Keratinocyte (primary cell): ENCODE data around the gene TCTN1. TPM values are rescaled to one million over a fixed set of nuclear protein-coding genes. Genes with fewer than 3 reads are reported as not detected.
"Not testable (repeated sequence)": the region's sequence is repeated elsewhere in the genome, so short reads cannot be mapped to it uniquely, and the experiment has no call there.

Experiments
- DNase-seq: peaks from one replicate; pipeline ENCODE4 v3.0.0-alpha.2; 2011; ENCODE audit warnings: low read depth, missing footprints, low spot score
- FAIRE-seq: peaks from 2 replicates; lab custom pipeline; 2011; peaks lifted over from hg19 to GRCh38; lab: Jason Lieb, UNC
- H2AFZ ChIP-seq: 2 replicates; pipeline ENCODE4 v1.6.0; 2012; ENCODE audit warnings: low read length, control low read depth, inconsistent platforms; ENCODE audit not compliant: control insufficient read depth
- H3K27ac ChIP-seq: 2 replicates; pipeline ENCODE4 v1.5.1; 2011; ENCODE audit warnings: low read length; ENCODE audit not compliant: control insufficient read depth, insufficient read depth
- H3K27me3 ChIP-seq: 3 replicates; pipeline ENCODE4 v1.6.0; 2011; ENCODE audit warnings: low read length; ENCODE audit not compliant: control insufficient read depth, insufficient read depth; ENCODE audit errors: extremely low read depth
- H3K36me3 ChIP-seq, 2 experiments: 2 replicates in 1 of 2; 3 replicates in 1 of 2; pipeline ENCODE4 v1.5.1; 2011; ENCODE audit warnings: low read length in 2 of 2, mild to moderate bottlenecking in 1 of 2; ENCODE audit not compliant: control insufficient read depth in 2 of 2, insufficient read depth in 2 of 2; ENCODE audit errors: extremely low read depth in 1 of 2
- H3K4me1 ChIP-seq: 3 replicates; pipeline ENCODE4 v1.5.1; 2011; ENCODE audit warnings: low read length; ENCODE audit not compliant: control insufficient read depth, insufficient read depth; ENCODE audit errors: extremely low read depth
- H3K4me2 ChIP-seq: 3 replicates; pipeline ENCODE4 v1.6.0; 2011; ENCODE audit warnings: low read depth, low read length; ENCODE audit not compliant: control insufficient read depth, insufficient read depth; ENCODE audit errors: extremely low read depth
- H3K4me3 ChIP-seq, 3 experiments: fragments of 200-600 bp in 1 of 3; sonication (generic) in 1 of 3; 2 replicates in 2 of 3; 3 replicates in 1 of 3; pipeline ENCODE4 v1.5.1; 2011 to 2016; ENCODE audit warnings: low read length in 3 of 3, mild to moderate bottlenecking in 3 of 3, control low read depth in 2 of 3, inconsistent platforms in 1 of 3, low read depth in 1 of 3, mixed read lengths in 1 of 3, mixed run types in 1 of 3, moderate library complexity in 1 of 3; ENCODE audit not compliant: control insufficient read depth in 2 of 3, insufficient read depth in 2 of 3; ENCODE audit errors: extremely low read depth in 1 of 3
- H3K79me2 ChIP-seq: 2 replicates; pipeline ENCODE4 v1.6.0; 2012; ENCODE audit warnings: low read length; ENCODE audit not compliant: control insufficient read depth, insufficient read depth
- H3K9ac ChIP-seq: 3 replicates; pipeline ENCODE4 v1.6.0; 2011; ENCODE audit warnings: low read length; ENCODE audit not compliant: control insufficient read depth, insufficient read depth; ENCODE audit errors: extremely low read depth
- H3K9me1 ChIP-seq: 3 replicates; pipeline ENCODE4 v1.6.0; 2011; ENCODE audit warnings: low read length; ENCODE audit not compliant: control insufficient read depth, insufficient read depth; ENCODE audit errors: extremely low read depth
- H3K9me3 ChIP-seq: 2 replicates; pipeline ENCODE4 v1.5.1; 2012; ENCODE audit warnings: low read depth, low read length; ENCODE audit not compliant: control insufficient read depth
- H4K20me1 ChIP-seq: 3 replicates; pipeline ENCODE4 v1.6.0; 2011; ENCODE audit warnings: low read length; ENCODE audit not compliant: control insufficient read depth, insufficient read depth; ENCODE audit errors: extremely low read depth
- CTCF ChIP-seq, 3 experiments: IDR thresholded peaks in 1 of 3; conservative IDR thresholded peaks in 1 of 3; optimal IDR thresholded peaks in 1 of 3; 2 replicates in 2 of 3; 3 replicates in 1 of 3; pipeline versions ENCODE3 to v1.5.1; 2011; ENCODE audit warnings: low read length in 3 of 3, mild to moderate bottlenecking in 3 of 3, moderate library complexity in 2 of 3, control low read depth in 1 of 3, inconsistent platforms in 1 of 3; ENCODE audit not compliant: insufficient read depth in 2 of 3; ENCODE audit errors: extremely low read depth in 1 of 3
- EZH2 ChIP-seq: IDR thresholded peaks from one replicate; pipeline ENCODE4 v1.6.1; 2012; ENCODE audit warnings: inconsistent platforms, mild to moderate bottlenecking, low read length, moderate library complexity
- dilution Hi-C: fragments of 300-500 bp; cut with MboI; formaldehyde crosslinking; loops from one replicate; pipeline ENCODE4 v1.7.0; 2020; ENCODE audit warnings: low sequenced_read_pairs; ENCODE audit not compliant: extremely low pct_ligation_motif_present
- polyA plus RNA-seq, 5 experiments: library from polyadenylated mRNA; depleted of rRNA in 3 of 5; stranded (reverse) in 3 of 5; stranded (forward) in 1 of 5; unstranded in 1 of 5; fragments of >200 nt; gene quantifications; 1 replicate in 1 of 5; 2 replicates in 3 of 5; 3 replicates in 1 of 5; pipeline versions ENCODE4 v1.2.1 to v1.2.3, GENCODE V29; 2011 to 2012; ENCODE audit warnings: missing spikeins in 2 of 5, low read depth in 1 of 5, low replicate concordance in 1 of 5

TCTN1 gene
- polyA plus RNA-seq, 1 donor (not counting 4 experiments of a cell fraction or from before 2014, with no cell fraction given) = 30.6 TPM

DNA sequence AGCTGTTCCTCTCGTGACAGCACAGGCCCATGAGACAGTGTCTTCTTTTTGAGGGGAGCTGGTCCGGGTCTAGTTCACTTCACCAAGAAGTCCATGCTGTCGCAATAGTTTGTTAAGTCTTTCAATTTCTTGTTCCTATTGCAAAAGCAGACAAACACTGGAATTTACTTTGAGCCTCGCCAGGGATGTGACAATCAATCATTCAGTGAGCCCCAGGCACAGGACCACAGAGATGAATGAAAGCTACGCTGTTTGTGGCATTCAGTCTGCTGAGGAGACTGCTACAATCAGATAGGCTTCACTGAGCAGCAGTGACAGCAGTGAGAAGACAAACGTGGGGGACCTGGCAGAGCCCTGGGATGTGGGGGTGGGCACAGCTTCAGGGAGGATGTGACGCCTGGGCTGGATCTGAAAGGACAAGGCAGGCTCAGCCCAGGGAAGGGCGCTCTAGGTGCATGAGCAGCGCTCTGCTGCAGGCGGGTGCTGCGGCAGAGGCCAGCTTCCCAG is 35.5 kb downstream of the TCTN1 start:
- H3K79me2 ChIP-seq = no peaks in the 10 kb centered on the region
- peaks cover 4 to 6% of the 10 kb centered on the region in 2 experiments for H3K36me3 ChIP-seq
- FAIRE-seq = no peak
- H3K9me1 ChIP-seq = no peaks in the 10 kb centered on the region
- TF ChIP-seq CTCF (optimal IDR thresholded peaks at IDR 0.05 in 1 of 3, IDR thresholded peaks at IDR 0.05 in 1 of 3, conservative IDR thresholded peaks at IDR 0.05 in 1 of 3; ENCODE audit: extremely low read depth in 1 of 3, insufficient read depth in 2 of 3, low read length in 3 of 3) (no peak), EZH2 (no peak)
- H3K27me3 ChIP-seq = no peaks in the 10 kb centered on the region
- H4K20me1 ChIP-seq = no peaks in the 10 kb centered on the region
- H3K4me3 ChIP-seq = no peak overlapping the region
- no peaks in the 10 kb centered on the region for H3K4me1 ChIP-seq
- no peak overlapping the region for H3K4me2 ChIP-seq
- H3K9ac ChIP-seq = no peak overlapping the region
- no peak overlapping the region for H2AFZ ChIP-seq
- H3K9me3 ChIP-seq = no peaks in the 10 kb centered on the region
- no peak for DNase-seq
- dilution Hi-C loops = no loop called here
- H3K27ac ChIP-seq = no peak overlapping the region

DNA sequence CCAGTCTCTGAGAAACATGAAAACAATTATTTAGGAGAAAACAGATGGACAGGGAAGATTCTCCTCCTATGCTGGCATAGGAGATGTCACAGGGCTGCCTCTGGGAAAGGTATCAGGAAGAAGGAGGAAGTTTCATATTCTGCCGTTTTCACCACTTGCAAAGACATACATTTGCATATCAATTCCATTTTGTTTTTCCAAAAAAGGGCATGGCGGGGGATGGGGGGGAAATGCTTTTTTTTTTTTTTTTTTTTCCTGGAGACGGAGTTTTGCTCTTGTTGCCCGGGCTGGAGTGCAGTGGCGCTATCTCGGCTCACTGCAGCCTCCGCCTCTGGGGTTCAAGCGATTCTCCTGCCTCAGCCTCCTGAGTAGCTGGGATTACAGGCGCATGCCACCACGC is 40.3 kb downstream of the TCTN1 start:
- H3K27ac ChIP-seq, dilution Hi-C loops, H3K4me2 ChIP-seq, FAIRE-seq, H3K36me3 ChIP-seq, H3K27me3 ChIP-seq, H3K9ac ChIP-seq, H3K9me1 ChIP-seq, H2AFZ ChIP-seq, H3K4me3 ChIP-seq, H3K4me1 ChIP-seq, H4K20me1 ChIP-seq, DNase-seq, H3K79me2 ChIP-seq, H3K9me3 ChIP-seq: not testable (repeated sequence)

DNA sequence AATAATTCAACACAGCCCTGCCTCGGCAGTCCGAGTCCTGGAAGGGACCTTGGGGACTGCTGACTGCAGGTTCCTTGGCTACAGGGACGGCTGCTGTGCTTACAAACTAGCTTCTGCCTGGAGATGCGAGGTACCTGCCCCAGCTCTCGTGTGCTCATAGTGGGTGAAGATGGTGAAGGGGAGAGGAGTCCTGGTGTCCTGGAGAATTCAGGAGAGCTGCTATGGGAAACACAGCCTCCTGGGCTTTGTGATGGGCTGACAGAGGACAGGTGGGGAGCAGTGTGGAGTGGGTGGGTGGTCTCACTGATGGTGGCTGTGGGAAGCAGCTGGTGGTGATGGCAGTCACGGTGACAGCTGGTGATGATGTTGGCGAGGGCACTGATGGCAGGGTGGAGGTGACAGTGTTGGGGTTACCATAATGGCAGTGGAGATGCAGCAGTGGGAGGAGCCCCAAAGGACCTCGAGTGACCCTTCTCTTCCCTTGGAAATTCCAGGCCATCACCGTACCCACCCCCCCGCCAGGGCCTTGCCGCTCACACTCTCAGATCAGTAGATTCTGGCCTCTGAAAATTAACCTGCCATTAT is 42.2 kb downstream of the TCTN1 start:
- Histone ChIP-seq H3K27me3 (no peaks in the 10 kb centered on the region), H4K20me1 (no peaks in the 10 kb centered on the region), H3K36me3 (no peaks in the 10 kb centered on the region), H3K79me2 (no peaks in the 10 kb centered on the region), H3K4me1 (no peaks in the 10 kb centered on the region), H3K4me2 (no peak overlapping the region), H2AFZ (no peak overlapping the region), H3K4me3 (no peak overlapping the region), H3K9ac (no peak overlapping the region), H3K27ac (no peak overlapping the region), H3K9me1 (no peaks in the 10 kb centered on the region), H3K9me3 (no peaks in the 10 kb centered on the region)
- DNase-seq (no peak), FAIRE-seq (no peak)
- TF ChIP-seq EZH2 = no peak
- no peak for TF ChIP-seq CTCF (optimal IDR thresholded peaks at IDR 0.05 in 1 of 3, IDR thresholded peaks at IDR 0.05 in 1 of 3, conservative IDR thresholded peaks at IDR 0.05 in 1 of 3; ENCODE audit: extremely low read depth in 1 of 3, insufficient read depth in 2 of 3, low read length in 3 of 3)
- dilution Hi-C loops = no loop called here
